HG03571 (cell line): Measurements from ENCODE around the gene FRY.

Experiments used
- ATAC-seq: cut with Tn5 transposase; IDR thresholded peaks from one replicate; pipeline ENCODE4 v1.9.1; 2021; ENCODE audit not compliant: unreplicated experiment

The FRY gene

GRCh38 chr13:32079587-32079986, 48.0 kb downstream of the FRY start:
- ATAC-seq, result no peak

GRCh38 chr13:32080328-32080744, 48.8 kb downstream of the FRY start:
- ATAC-seq, result no peak

GRCh38 chr13:32081591-32081990, 50.0 kb downstream of the FRY start:
- no peak for ATAC-seq

- ATAC-seq, result no peak
Observed at GRCh38 chr13:32086366-32086765, 54.8 kb downstream of the FRY start.

GRCh38 chr13:32086791-32087441, 55.3 kb downstream of the FRY start:
- no peak for ATAC-seq

DNA sequence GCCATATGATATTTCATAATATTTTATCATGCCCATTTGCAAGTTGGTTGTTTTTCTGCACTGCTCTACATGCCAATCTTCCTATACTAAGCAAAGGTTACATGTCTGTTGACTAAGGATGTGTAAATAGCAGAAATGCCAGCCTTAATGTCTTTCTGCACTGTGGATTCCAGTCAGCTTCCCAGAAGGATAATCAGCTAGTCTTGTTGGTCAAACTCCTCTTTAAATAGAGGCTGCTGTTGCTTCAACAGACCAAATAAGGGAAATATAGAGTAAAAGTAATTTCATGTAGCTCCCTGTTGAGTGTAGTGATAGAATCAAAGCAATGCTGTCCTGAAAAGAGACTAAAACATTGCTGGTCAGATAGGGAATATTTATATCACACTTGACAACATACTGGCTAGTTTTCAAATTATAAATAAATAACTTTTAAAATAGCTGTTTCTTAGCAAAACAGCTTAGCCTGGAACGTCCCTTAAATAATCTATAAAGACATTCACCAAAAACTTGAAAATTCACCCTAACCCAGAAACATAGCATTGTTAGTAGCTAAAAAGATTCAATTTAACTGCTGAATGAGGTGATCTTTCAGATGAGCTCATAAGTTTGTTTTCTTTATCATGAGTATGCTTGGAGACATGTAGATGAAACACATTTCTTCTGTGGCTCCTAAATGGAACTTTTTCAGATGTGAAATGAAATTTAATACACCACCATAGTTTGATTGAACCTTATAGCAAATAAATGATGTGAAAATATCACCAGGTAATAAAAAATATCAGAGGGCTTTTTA, 56.6 kb downstream of the FRY start:
- ATAC-seq, result no peak

- ATAC-seq, result no peak
Observed at GRCh38 chr13:32092496-32092895, 60.9 kb downstream of the FRY start.

DNA sequence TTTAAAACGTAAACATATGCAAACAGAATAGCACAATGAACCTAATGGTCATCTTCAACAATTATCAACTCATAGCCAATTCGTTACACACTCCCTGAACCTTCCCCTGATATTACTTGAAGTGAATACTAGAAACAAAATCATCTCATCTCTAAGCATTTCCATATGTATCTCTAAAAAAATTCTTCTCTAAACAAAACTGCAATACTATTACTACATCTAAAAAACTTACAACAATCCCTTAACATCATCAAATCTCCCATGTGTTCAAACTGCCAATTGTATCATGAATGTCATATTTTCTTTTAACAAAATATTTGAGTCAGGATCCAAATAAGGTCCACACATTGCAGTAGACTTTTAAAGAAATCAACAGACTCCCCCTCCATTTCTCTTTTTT, 61.4 kb downstream of the FRY start:
- ATAC-seq, result no peak

- no peak for ATAC-seq
Observed at GRCh38 chr13:32098272-32098671, 66.7 kb downstream of the FRY start.

DNA sequence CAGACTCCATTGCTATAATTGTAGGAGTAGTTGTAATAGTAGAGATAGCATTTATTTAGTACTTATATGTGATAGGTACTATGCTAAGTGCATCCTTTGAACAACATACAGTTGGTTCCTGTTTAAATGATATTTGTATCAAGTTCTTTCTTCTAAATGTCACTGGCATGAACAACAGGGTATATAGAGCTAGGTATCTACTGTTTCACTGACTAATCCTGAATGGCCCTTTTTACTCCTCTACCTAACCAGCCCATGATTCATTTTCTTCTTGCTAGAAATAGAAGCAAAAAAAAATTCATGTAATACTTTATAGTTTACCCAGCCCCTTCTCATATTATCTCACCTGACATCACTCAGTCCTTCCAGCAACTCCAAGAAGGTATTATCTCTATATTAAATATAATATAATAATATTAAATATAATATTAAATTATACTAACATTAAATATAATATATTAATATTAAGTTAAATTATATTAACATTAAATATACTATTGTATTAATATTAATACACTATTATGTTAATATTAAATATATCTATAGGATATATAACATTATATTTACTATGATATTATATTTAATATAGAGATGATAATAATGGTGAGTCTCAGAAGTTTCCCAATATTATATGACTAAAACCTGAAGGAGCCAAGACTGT, 74.2 kb downstream of the FRY start:
- ATAC-seq, result no peak

GRCh38 chr13:32107474-32107873, 75.9 kb downstream of the FRY start:
- ATAC-seq, result no peak

DNA sequence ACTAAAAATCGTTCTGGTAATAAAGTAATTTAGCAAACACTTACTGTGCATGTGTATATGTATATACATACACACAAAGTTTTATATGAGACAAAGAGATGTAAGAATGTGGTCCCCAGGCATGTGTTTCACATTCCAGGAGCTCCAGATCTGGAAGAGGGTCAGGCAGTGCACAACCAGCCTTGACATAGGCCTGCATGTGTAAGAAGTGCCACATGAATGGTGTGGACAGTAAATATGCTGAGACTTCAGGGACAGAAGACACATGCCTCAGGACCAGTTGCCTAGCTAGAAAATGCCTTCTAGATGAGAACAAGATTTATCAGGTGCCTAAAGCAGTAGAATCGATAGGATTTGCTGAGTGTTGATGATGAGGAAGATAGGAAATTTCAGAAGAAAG, 76.4 kb downstream of the FRY start:
- no peak for ATAC-seq

DNA sequence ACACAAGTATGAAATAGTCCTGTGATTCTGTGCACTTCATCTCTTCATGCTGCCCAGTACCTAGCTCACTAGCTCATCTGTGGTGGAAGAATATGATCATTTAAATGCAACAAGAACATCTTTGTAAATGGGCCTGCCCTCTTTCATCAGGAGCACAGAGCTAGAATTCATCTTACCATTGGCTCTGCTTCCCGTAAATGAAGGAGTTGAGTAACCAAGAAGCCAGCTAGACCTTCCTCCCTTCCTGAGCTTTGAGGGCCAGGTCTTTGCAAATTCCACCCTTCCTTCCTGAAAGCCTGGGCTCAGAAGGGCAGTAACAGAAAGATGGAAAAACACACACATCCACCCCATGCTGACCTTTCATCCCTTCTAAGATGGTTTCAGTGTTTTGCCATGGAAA, 82.0 kb downstream of the FRY start:
- ATAC-seq, result no peak

DNA sequence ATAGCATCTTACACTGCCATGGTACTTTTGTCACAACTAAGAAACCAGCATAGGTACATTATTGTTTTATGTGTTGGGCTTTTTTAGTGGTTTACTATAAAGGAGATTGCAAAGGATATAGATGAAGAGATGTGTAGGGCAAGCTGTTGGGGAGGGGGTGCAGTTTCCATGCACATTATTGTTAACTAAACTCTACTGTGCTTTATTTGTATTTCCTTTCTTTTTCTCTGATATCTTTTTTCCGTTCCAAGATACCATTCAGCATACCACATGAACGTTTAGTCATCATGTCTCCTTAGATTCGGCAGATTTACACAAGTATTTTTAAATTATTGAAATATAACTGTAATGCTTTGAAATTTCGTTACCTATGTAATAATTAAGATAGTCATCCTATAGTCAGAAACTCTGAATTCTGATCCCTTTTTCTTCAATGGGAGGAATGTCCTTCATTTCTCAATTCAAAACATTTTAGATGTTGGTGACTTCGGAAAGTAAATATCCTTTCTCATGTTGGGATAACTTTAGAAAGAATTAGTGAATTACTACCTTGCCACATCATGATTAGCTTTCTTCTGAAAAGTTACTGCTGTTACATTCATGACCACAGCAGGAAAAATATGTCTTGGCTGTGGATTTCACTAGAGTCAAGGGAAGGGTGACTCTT, 82.8 kb downstream of the FRY start:
- ATAC-seq, result no peak

DNA sequence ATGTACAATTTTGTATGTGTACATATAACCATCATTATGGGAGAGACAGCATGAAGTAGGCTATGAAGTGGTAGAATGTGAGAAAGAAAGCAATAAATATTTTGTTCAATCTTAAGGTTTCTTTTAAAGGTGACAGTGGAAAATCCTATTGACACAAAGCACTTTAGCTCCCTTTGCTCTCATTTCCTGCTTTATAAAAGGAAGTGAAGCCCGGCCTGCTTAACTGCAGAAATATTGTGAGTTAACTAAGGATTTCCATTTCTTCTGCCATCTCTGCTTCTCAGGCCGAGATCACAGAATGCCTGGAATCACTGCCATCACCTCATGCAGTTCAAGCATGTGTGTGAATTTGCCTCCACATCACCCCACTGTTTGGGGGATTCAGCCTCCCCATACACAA, 83.5 kb downstream of the FRY start:
- no peak for ATAC-seq

GRCh38 chr13:32116210-32116609, 84.6 kb downstream of the FRY start:
- ATAC-seq, result no peak

DNA sequence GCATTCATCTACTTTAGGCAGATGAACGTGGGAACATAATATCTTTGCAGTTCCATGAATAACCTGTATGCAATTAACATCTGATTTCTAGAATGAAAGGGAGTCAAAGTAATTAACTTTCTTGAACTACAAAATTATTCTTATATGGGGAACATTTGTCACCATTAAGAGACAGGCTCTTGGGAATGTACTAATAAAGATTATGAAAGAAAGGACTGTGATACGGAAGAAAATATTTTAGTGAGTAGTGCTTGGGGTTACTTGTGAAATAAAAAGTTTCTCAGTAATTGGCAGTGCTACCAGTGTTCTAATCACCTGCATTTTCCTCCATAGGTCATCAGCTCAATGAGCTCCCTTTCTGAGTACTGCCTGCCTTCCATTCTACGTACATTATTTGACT, 85.4 kb downstream of the FRY start:
- no peak for ATAC-seq

DNA sequence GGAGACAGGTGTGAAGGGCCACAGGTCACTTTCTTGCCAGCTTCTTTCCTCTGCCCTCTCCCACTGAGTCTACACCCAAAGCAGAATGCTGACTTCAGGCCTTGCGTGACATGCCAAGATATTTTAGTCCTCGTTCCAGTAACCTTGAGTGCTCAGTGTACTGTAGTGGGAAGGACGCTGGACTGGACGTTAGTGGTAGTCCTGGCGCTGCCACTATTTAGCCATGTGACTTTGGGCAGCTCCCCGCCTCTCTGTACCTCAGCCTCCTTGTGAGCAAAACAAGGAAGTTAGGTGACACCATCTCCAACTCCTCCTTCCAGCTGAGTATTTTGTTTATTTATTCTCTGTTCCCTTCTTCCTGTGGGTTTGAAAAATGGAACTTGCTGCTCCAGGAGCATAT, 86.1 kb downstream of the FRY start:
- no peak for ATAC-seq

- no peak for ATAC-seq
Observed at GRCh38 chr13:32121316-32121715, 89.7 kb downstream of the FRY start.

DNA sequence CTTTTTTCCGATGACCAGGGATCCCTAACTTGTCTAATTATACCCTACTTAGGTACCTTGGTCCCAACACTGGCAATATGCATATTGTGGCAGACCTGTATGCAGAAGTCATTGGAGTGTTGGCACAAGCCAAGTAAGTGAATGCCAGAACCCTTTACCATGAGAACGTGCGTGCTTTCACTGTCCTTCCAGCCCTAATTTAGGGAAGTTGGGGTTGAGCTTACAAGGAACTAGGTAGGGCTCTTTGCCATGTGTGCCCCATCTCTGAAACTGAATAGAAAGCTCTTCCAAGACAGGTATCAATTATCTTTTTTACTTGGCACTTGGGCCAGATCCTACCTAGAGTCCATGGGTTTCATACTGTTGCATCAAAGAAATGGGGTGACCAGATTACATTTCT, 93.2 kb downstream of the FRY start:
- no peak for ATAC-seq

DNA sequence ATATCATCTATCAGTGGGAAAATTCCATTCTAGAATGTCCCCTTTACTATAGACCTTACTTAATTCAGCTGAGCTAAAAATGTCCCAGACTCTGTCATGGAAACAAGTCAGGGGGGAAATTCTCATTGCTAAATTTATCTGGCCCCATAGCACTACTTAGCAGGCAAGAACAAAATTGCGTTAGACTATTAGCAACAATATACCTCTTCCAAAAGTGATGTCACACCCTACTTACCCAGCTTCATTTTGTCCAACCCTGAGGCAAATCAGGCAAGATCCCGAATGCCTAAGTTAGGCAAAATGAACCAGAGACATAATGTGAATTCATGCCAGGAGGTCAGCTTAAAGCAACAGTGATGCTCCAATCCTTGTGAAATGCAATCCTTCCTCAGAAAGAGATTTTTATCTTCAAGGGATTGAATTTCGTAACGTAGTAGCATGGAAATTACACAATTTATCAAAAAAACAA, 93.7 kb downstream of the FRY start:
- ATAC-seq, result no peak

DNA sequence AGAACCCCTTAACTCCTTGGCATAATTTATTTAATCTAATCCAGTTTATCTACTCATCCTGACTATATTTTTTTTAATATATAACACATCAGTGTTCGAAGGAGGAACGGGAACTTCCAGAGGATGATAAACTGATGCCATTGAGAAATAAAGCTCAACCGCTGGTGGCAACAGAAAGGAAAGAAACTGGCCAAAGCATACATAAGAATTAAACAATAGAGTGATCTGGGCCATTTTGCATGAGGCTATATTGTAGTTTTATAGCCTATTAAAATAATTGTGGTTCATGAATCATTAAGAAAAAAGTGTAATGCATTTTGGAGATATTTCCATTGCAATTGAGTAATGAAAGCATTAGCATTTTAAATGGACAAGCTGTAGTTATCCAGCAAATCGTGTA, 94.2 kb downstream of the FRY start:
- ATAC-seq, result no peak
